Measurements from ENCODE around the gene EXTL1.

EXTL1 gene

GRCh38 chr1:26041401-26041800 lies 19.8 kb downstream of the EXTL1 start:
- no peak overlapping the region for H3K27ac ChIP-seq (ENCODE audit: low read depth, low read length)
- no peak overlapping the region for H3K4me3 ChIP-seq (ENCODE audit: insufficient read depth, low read length, poor library complexity, severe bottlenecking)
- no peaks in the 10 kb centered on the region for H3F3A ChIP-seq (ENCODE audit: insufficient read depth)
- H3K36me3 ChIP-seq (ENCODE audit: low read length), result no peaks in the 10 kb centered on the region
- no peak overlapping the region for H3K4me2 ChIP-seq (ENCODE audit: low read depth, low read length, poor library complexity, severe bottlenecking)
- H2AFZ ChIP-seq (ENCODE audit: low read depth, low read length, severe bottlenecking), result no peak overlapping the region
- no peaks in the 10 kb centered on the region for H3K79me2 ChIP-seq (ENCODE audit: insufficient read depth, low read length)
- TF ChIP-seq EZH2phosphoT487 (conservative IDR thresholded peaks at IDR 0.05; ENCODE audit: low read length) (no peak), CTCF (IDR thresholded peaks at IDR 0.05; ENCODE audit: insufficient read depth, low read length, poor library complexity, severe bottlenecking) (no peak)
- H3K9me3 ChIP-seq (ENCODE audit: insufficient read depth, low read length), result no peaks in the 10 kb centered on the region
- no peak overlapping the region for H3K9ac ChIP-seq (ENCODE audit: low read length)
- no peaks in the 10 kb centered on the region for H3K9me2 ChIP-seq (replicated peaks; ENCODE audit: insufficient read depth, low read length)
- no peaks in the 10 kb centered on the region for H3K27me3 ChIP-seq (ENCODE audit: low read length)
- no peaks in the 10 kb centered on the region for H4K20me1 ChIP-seq (ENCODE audit: low read depth, low read length)

- Histone ChIP-seq H4K20me1 (ENCODE audit: low read depth, low read length) (no peaks in the 10 kb centered on the region), H3K4me3 (ENCODE audit: insufficient read depth, low read length, poor library complexity, severe bottlenecking) (no peak overlapping the region), H3K9me3 (ENCODE audit: insufficient read depth, low read length) (no peaks in the 10 kb centered on the region), H3K4me2 (ENCODE audit: low read depth, low read length, poor library complexity, severe bottlenecking) (no peak overlapping the region), H3K36me3 (ENCODE audit: low read length) (no peaks in the 10 kb centered on the region), H3F3A (ENCODE audit: insufficient read depth) (no peaks in the 10 kb centered on the region), H3K79me2 (ENCODE audit: insufficient read depth, low read length) (no peaks in the 10 kb centered on the region), H3K27ac (ENCODE audit: low read depth, low read length) (no peak overlapping the region), H3K9ac (ENCODE audit: low read length) (no peak overlapping the region), H3K27me3 (ENCODE audit: low read length) (no peaks in the 10 kb centered on the region), H2AFZ (ENCODE audit: low read depth, low read length, severe bottlenecking) (no peak overlapping the region), H3K9me2 (replicated peaks; ENCODE audit: insufficient read depth, low read length) (no peaks in the 10 kb centered on the region)
- TF ChIP-seq CTCF (IDR thresholded peaks at IDR 0.05; ENCODE audit: insufficient read depth, low read length, poor library complexity, severe bottlenecking), result no peak
- TF ChIP-seq EZH2phosphoT487 (conservative IDR thresholded peaks at IDR 0.05; ENCODE audit: low read length), result no peak
These were observed 20.4 kb downstream of the EXTL1 start for GRCh38 chr1:26041978-26042377.

- no peaks in the 10 kb centered on the region for H3K9me3 ChIP-seq (ENCODE audit: insufficient read depth, low read length)
- no peak overlapping the region for H3K4me2 ChIP-seq (ENCODE audit: low read depth, low read length, poor library complexity, severe bottlenecking)
- no peak for TF ChIP-seq EZH2phosphoT487 (conservative IDR thresholded peaks at IDR 0.05; ENCODE audit: low read length)
- TF ChIP-seq CTCF (IDR thresholded peaks at IDR 0.05; ENCODE audit: insufficient read depth, low read length, poor library complexity, severe bottlenecking), result no peak
- H3K79me2 ChIP-seq (ENCODE audit: insufficient read depth, low read length), result no peaks in the 10 kb centered on the region
- no peak overlapping the region for H2AFZ ChIP-seq (ENCODE audit: low read depth, low read length, severe bottlenecking)
- no peak overlapping the region for H3K9ac ChIP-seq (ENCODE audit: low read length)
- no peaks in the 10 kb centered on the region for H3K9me2 ChIP-seq (replicated peaks; ENCODE audit: insufficient read depth, low read length)
- H4K20me1 ChIP-seq (ENCODE audit: low read depth, low read length), result no peaks in the 10 kb centered on the region
- no peaks in the 10 kb centered on the region for H3K27me3 ChIP-seq (ENCODE audit: low read length)
- H3F3A ChIP-seq (ENCODE audit: insufficient read depth), result no peaks in the 10 kb centered on the region
- no peak overlapping the region for H3K27ac ChIP-seq (ENCODE audit: low read depth, low read length)
- no peak overlapping the region for H3K4me3 ChIP-seq (ENCODE audit: insufficient read depth, low read length, poor library complexity, severe bottlenecking)
- no peaks in the 10 kb centered on the region for H3K36me3 ChIP-seq (ENCODE audit: low read length)
These were observed 22.2 kb downstream of the EXTL1 start for GRCh38 chr1:26043765-26044164.

Data from SU-DHL-6 (cell line).